Activated T-helper 1 cell treated with anti-CD3 and anti-CD28 coated beads, Interleukin-12 subunit alpha, Interleukin-12 subunit beta, Interleukin-2, Interleukin-4 antibody, amounts not matched to agents 30 ng/mL and 10 ng/mL and 1 ng/mL, durations not matched to agents 14 hours and 24 hours and 36 hours (primary cell): ENCODE results near the gene GTPBP3. TPM values are rescaled to one million over a fixed set of nuclear protein-coding genes. Genes with fewer than 3 reads are reported as not detected.
"Not testable (repeated sequence)": the region's sequence is repeated elsewhere in the genome, so short reads cannot be mapped to it uniquely, and the experiment has no call there.

ENCODE experiments used
- DNase-seq: peaks from one replicate; pipeline ENCODE4 v3.0.0; 2021; ENCODE audit warnings: low spot score
- H3K27ac Mint-ChIP-seq: one replicate; pipeline ENCODE4 v1.8.0; 2021; ENCODE audit warnings: mild to moderate bottlenecking, mixed read lengths
- H3K27me3 Mint-ChIP-seq: one replicate; pipeline ENCODE4 v1.8.0; 2022; ENCODE audit warnings: mild to moderate bottlenecking, moderate library complexity, mixed read lengths; ENCODE audit not compliant: insufficient read depth
- H3K36me3 Mint-ChIP-seq: one replicate; pipeline ENCODE4 v1.8.0; 2021; ENCODE audit warnings: low read depth, mixed read lengths
- H3K4me1 Mint-ChIP-seq: one replicate; pipeline ENCODE4 v1.8.0; 2021; ENCODE audit warnings: low read depth, mixed read lengths
- H3K4me3 Mint-ChIP-seq: one replicate; pipeline ENCODE4 v1.8.0; 2021; ENCODE audit warnings: mild to moderate bottlenecking, moderate library complexity, mixed read lengths
- H3K9me3 Mint-ChIP-seq: one replicate; pipeline ENCODE4 v1.8.0; 2021; ENCODE audit warnings: mixed read lengths
- intact Hi-C: fragments of 100-400 bp; cut with micrococcal nuclease; formaldehyde crosslinking; loops from one replicate; pipeline ENCODE4 v1.15.1; 2024
- total RNA-seq: library from RNA; stranded (reverse); gene quantifications from 2 replicates; pipeline ENCODE4 v1.2.3, GENCODE V29; 2022

GTPBP3 gene
- total RNA-seq, 1 donor from 2014 or later: 72.0 TPM

- DNase-seq: no peak
- Mint-ChIP-seq H3K36me3 (no peaks in the 10 kb centered on the region), H3K9me3 (no peaks in the 10 kb centered on the region), H3K4me1 (peaks cover 14% of the 10 kb centered on the region), H3K27ac (no peak overlapping the region), H3K27me3 (peaks cover 14% of the 10 kb centered on the region), H3K4me3 (no peak overlapping the region)
- intact Hi-C loops: no loop called here
These were observed 10.5 kb downstream of the GTPBP3 start for GRCh38 chr19:17347877-17348276.

GRCh38 chr19:17348700-17349099, 11.3 kb downstream of the GTPBP3 start:
- no peaks in the 10 kb centered on the region for H3K36me3 Mint-ChIP-seq

GRCh38 chr19:17351815-17352435, 14.6 kb downstream of the GTPBP3 start:
- Mint-ChIP-seq H3K4me3 (no peak overlapping the region), H3K4me1 (peaks cover 5% of the 10 kb centered on the region), H3K27ac (no peak overlapping the region), H3K9me3 (no peaks in the 10 kb centered on the region), H3K27me3 (peaks cover 17% of the 10 kb centered on the region), H3K36me3 (no peaks in the 10 kb centered on the region)
- DNase-seq: no peak
- intact Hi-C loops: no loop called here

More at GRCh38 chr19:17348700-17349099, 11.3 kb downstream of the GTPBP3 start:
- Mint-ChIP-seq H3K9me3 (no peaks in the 10 kb centered on the region), H3K4me3 (no peak overlapping the region), H3K27me3 (peaks cover 17% of the 10 kb centered on the region), H3K27ac (no peak overlapping the region), H3K4me1 (peaks cover 14% of the 10 kb centered on the region)
- intact Hi-C loops: no loop called here
- DNase-seq: no peak

- peaks cover 15% of the 10 kb centered on the region for H3K27me3 Mint-ChIP-seq
- H3K36me3 Mint-ChIP-seq: no peaks in the 10 kb centered on the region
- intact Hi-C loops: no loop called here
- H3K4me3 Mint-ChIP-seq: no peak overlapping the region
- no peak overlapping the region for H3K27ac Mint-ChIP-seq
- H3K9me3 Mint-ChIP-seq: no peaks in the 10 kb centered on the region
- peaks cover 5% of the 10 kb centered on the region for H3K4me1 Mint-ChIP-seq
- DNase-seq: no peak
These were observed 15.4 kb downstream of the GTPBP3 start for GRCh38 chr19:17352608-17353280.

GRCh38 chr19:17353386-17353785, 16.0 kb downstream of the GTPBP3 start:
- H3K27ac Mint-ChIP-seq: no peak overlapping the region
- no peaks in the 10 kb centered on the region for H3K9me3 Mint-ChIP-seq
- DNase-seq: no peak

GRCh38 chr19:17357078-17357666, 19.8 kb downstream of the GTPBP3 start:
- no peak overlapping the region for H3K4me3 Mint-ChIP-seq
- peaks cover 6% of the 10 kb centered on the region for H3K27me3 Mint-ChIP-seq
- H3K27ac Mint-ChIP-seq: no peak overlapping the region
- no peaks in the 10 kb centered on the region for H3K9me3 Mint-ChIP-seq
- DNase-seq: no peak
- intact Hi-C loops: no loop called here
- no peaks in the 10 kb centered on the region for H3K36me3 Mint-ChIP-seq
- no peaks in the 10 kb centered on the region for H3K4me1 Mint-ChIP-seq

More at GRCh38 chr19:17353386-17353785, 16.0 kb downstream of the GTPBP3 start:
- H3K4me3 Mint-ChIP-seq: no peak overlapping the region
- no peaks in the 10 kb centered on the region for H3K36me3 Mint-ChIP-seq
- intact Hi-C loops: no loop called here
- H3K27me3 Mint-ChIP-seq: peaks cover 16% of the 10 kb centered on the region
- H3K4me1 Mint-ChIP-seq: peaks cover 5% of the 10 kb centered on the region

GRCh38 chr19:17357724-17358123, 20.4 kb downstream of the GTPBP3 start:
- intact Hi-C loops: no loop called here

GRCh38 chr19:17358395-17358794, 21.0 kb downstream of the GTPBP3 start:
- H3K27me3 Mint-ChIP-seq: peaks cover 5% of the 10 kb centered on the region
- no peak overlapping the region for H3K4me3 Mint-ChIP-seq
- DNase-seq: no peak
- no peaks in the 10 kb centered on the region for H3K9me3 Mint-ChIP-seq
- H3K36me3 Mint-ChIP-seq: no peaks in the 10 kb centered on the region
- H3K27ac Mint-ChIP-seq: no peak overlapping the region
- intact Hi-C loops: no loop called here
- H3K4me1 Mint-ChIP-seq: no peaks in the 10 kb centered on the region

More at GRCh38 chr19:17357724-17358123, 20.4 kb downstream of the GTPBP3 start:
- H3K4me1 Mint-ChIP-seq: no peaks in the 10 kb centered on the region
- no peak overlapping the region for H3K4me3 Mint-ChIP-seq
- peaks cover 8% of the 10 kb centered on the region for H3K27me3 Mint-ChIP-seq
- no peaks in the 10 kb centered on the region for H3K36me3 Mint-ChIP-seq
- no peak overlapping the region for H3K27ac Mint-ChIP-seq
- DNase-seq: no peak
- no peaks in the 10 kb centered on the region for H3K9me3 Mint-ChIP-seq

GRCh38 chr19:17359905-17360800, 22.8 kb downstream of the GTPBP3 start:
- no peaks in the 10 kb centered on the region for H3K9me3 Mint-ChIP-seq
- H3K4me1 Mint-ChIP-seq: no peaks in the 10 kb centered on the region
- H3K27me3 Mint-ChIP-seq: peaks cover 5% of the 10 kb centered on the region
- intact Hi-C loops: no loop called here
- no peak for DNase-seq
- no peak overlapping the region for H3K4me3 Mint-ChIP-seq
- H3K36me3 Mint-ChIP-seq: no peaks in the 10 kb centered on the region
- H3K27ac Mint-ChIP-seq: no peak overlapping the region

- H3K27ac Mint-ChIP-seq, H3K4me3 Mint-ChIP-seq, H3K9me3 Mint-ChIP-seq, H3K27me3 Mint-ChIP-seq, intact Hi-C loops, H3K36me3 Mint-ChIP-seq, DNase-seq, H3K4me1 Mint-ChIP-seq: not testable (repeated sequence)
These were observed 26.7 kb downstream of the GTPBP3 start for GRCh38 chr19:17363852-17364605.

GRCh38 chr19:17365361-17365760, 28.0 kb downstream of the GTPBP3 start:
- intact Hi-C loops: no loop called here
- Mint-ChIP-seq H3K27me3 (peaks cover 5% of the 10 kb centered on the region), H3K9me3 (no peaks in the 10 kb centered on the region), H3K36me3 (no peaks in the 10 kb centered on the region), H3K27ac (no peak overlapping the region), H3K4me3 (no peak overlapping the region), H3K4me1 (no peaks in the 10 kb centered on the region)
- no peak for DNase-seq

GRCh38 chr19:17370026-17370587, 32.8 kb downstream of the GTPBP3 start:
- intact Hi-C loops: no loop called here
- no peak overlapping the region for H3K4me3 Mint-ChIP-seq
- H3K27me3 Mint-ChIP-seq: peaks cover 3% of the 10 kb centered on the region
- DNase-seq: no peak
- H3K27ac Mint-ChIP-seq: no peak overlapping the region
- H3K4me1 Mint-ChIP-seq: no peaks in the 10 kb centered on the region
- no peaks in the 10 kb centered on the region for H3K36me3 Mint-ChIP-seq
- H3K9me3 Mint-ChIP-seq: no peaks in the 10 kb centered on the region
